GM21528 (cell line): ENCODE measurements around the gene TIMM44.
"Not testable (repeated sequence)": the region's sequence is repeated elsewhere in the genome, so short reads cannot be mapped to it uniquely, and the experiment has no call there.

Experiments
- ATAC-seq: cut with Tn5 transposase; IDR thresholded peaks from one replicate; pipeline ENCODE4 v1.9.1; 2021; ENCODE audit warnings: mild to moderate bottlenecking, moderate library complexity; ENCODE audit not compliant: unreplicated experiment, low FRiP score

Gene TIMM44

DNA sequence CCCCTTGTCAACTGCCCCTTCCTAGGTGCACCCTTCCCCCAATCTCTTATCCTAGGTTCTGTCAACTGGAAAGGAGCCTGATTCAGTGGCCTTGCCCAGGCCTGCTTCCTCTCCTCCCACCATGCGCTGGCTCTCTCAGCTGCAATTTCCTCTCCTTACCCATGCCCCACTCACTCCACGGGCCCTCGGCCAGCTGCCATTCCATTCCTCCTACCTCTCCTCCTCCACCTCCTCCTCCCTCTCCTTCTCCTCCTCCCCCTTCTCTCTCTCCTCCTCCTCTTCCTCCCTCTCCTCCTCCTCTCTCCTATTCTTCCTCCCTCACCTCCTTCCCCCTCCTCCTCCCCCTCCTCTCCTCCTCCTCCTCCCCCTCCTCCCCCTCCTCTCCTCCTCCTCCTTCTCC is 9.6 kb upstream of the TIMM44 start:
- ATAC-seq, result no peak

DNA sequence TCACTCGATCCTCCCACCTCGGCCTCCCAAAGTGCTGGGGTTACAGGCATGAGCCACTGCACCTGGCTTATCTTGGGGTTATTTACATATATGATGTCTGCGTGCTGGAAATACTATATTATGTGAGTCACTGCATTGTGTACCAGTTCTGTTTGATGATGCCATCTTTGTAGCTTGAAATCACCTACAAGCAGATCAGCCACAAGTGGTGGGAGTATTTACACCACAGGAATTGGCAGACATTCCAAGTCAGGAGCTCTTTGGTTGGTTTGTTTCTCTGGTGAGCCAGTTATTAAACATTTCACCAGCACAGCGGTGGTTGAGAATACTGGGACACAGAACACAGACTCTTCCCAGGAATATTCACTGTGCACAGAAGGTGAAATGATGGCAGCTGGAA is 4.5 kb upstream of the TIMM44 start:
- no peak for ATAC-seq

GRCh38 chr19:7944177-7944761 is 803 bp upstream of the TIMM44 start:
- ATAC-seq, result peak; percentile 36

- peak; percentile 22 for ATAC-seq
These were observed 454 bp downstream of the TIMM44 start for GRCh38 chr19:7942981-7943443.

DNA sequence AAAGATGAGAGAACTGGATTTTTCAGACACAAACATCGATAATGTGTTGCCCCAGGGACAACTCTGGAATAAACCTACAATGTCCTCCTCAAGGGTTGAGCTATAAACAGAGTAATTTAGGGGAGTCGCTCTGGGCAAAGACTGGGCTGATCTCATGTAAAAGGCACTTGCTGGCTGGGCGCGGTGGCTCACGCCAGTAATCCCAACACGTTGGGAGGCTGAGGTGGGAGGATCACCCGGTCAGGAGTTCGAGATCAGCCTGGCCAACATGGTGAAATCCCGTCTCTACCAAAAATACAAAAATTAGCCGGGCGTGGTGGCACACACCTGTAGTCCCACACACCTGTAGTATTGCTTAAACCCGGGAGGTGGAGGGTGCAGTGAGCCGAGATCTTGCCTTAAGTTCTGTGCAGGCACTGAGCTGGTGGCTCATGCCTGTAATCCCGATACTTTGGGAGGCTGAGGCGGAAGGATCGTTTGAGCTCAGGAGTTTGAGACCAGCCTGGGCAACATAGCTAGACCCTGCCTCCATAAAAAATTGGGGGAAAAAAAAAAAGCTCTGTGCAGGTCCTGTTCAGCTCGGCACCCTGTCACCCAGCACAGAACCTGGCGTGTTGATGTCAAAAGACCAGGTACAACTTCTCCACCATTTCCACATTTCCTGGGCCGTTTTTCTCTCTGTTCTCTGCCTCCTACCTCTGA is 1.4 kb downstream of the TIMM44 start:
- ATAC-seq, result no peak

GRCh38 chr19:7940841-7941240 is 2.6 kb downstream of the TIMM44 start:
- no peak for ATAC-seq

- no peak for ATAC-seq
These were observed 8.7 kb downstream of the TIMM44 start for GRCh38 chr19:7934766-7935165.

GRCh38 chr19:7933828-7934725 is 9.4 kb downstream of the TIMM44 start:
- no peak for ATAC-seq

DNA sequence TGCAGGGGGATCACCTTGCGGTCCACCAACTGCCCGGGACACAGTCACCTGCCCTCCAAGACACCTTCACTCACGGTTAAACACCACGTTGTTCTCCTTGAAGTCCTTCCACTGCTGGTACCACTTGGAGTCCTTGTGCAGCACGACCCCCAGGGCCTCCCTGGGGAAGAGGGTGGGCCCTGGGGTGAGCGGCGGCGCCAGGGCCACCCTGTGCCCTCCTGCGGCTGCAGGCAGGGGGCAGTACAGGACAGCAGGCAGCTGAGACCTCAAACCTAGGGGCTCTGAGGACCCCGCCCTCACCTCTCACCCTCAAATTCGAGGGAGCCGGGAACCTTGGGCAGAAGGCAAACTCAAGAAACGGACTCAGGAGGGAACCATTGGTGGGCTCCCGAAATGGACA is 10.1 kb downstream of the TIMM44 start:
- no peak for ATAC-seq

GRCh38 chr19:7932930-7933300 is 10.6 kb downstream of the TIMM44 start:
- no peak for ATAC-seq

DNA sequence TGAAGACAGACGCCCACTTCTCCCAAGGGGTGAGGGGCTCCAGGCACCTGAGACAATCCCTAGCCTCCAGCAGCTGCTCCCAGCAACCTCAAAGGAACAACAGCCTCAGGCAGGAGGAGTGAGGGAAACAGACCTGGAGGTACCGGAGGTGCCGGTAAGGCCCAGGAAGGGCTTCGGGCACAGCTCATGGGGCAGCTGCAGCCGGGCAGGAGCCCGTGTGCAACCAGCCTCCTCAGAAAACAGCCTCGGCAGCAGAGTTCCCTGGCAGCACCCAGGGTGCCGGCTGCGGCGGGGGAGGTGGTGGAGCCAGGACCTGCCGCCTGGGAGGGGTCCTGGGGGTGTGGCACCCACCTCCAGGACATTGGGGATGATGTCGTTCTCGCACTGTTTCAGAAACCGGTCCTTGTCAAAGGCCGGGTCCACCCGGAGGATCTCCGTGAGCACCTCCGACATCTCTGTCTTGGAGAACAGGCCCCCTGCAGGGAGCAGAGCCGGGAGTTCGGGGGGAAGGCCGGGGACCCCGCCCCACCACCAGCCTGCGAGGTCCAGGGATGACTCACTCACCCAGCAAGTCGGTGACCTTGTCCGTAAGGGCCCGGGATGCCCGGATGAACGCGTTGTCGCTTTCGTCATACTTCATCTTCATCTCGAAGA is 11.1 kb downstream of the TIMM44 start:
- ATAC-seq, result no peak

- no peak for ATAC-seq
These were observed 12.0 kb downstream of the TIMM44 start for GRCh38 chr19:7931221-7932061.

- ATAC-seq, result no peak
These were observed 12.7 kb downstream of the TIMM44 start for GRCh38 chr19:7930765-7931164.

GRCh38 chr19:7930030-7930429 is 13.4 kb downstream of the TIMM44 start:
- ATAC-seq, result not testable (repeated sequence)

GRCh38 chr19:7928741-7929701 is 14.4 kb downstream of the TIMM44 start:
- no peak for ATAC-seq

DNA sequence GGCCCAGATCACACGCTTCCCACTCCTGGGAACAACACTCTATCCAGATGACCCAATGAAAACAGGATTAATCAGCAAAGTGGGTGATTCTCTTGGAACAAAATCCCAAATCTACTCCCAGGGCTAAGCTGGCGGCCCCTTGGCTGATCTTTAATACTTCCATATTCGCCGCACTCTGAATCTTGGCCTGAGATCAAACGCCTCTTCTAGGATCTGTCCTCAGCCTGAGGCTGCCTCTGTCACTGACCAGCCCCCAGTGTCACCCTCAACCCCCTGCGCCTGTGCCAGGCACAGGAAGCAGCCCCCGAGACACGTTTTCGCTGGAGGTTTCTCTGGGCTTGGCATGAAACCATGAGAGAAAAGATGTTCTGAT is 15.1 kb downstream of the TIMM44 start:
- no peak for ATAC-seq

DNA sequence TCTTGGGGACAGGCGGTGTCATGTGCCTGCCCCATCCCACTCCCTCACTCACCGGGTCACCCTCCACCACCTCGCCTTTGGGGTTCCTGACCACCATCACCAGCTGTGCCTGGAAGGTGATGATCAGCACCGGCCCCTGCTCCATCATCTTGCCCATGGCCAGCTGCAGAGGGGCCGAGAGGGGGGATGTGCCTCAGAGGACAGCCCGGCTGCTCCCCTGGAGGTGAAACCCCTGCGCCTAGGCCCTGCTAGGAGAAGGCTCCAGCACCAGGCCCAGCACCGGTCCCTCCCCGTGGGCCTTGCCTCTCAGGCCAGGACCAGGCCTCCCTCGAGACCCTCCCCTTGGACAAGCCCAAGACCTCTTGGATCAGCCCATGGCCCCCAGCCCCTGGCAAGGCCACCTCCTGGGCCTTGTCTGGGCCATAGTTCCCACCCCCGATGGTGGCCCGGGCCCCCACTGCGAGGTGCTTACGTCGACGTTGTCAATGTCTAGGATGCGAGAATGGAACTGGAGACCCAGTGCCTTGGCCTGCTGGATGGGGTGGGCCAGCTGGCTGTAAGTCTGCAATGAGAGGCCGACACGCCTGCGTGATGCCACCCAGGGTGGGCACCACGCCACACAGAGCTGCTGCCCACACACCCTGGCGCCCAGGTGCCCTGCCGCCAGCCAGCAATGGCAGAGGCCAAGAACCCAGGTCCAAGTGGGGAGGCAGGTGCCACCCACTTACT is 15.7 kb downstream of the TIMM44 start:
- ATAC-seq, result no peak
